HUES48 (cell line): ENCODE results near the gene GRK6.

Experiments used
- H3K27ac ChIP-seq: one replicate; pipeline ENCODE4 v1.7.0; 2013; ENCODE audit warnings: low read depth, low read length, inconsistent platforms
- H3K27me3 ChIP-seq: 2 replicates; pipeline ENCODE4 v1.6.1; 2013; ENCODE audit warnings: mild to moderate bottlenecking, low read length; ENCODE audit not compliant: control insufficient read depth, insufficient read depth
- H3K36me3 ChIP-seq: 2 replicates; pipeline ENCODE4 v1.6.1; 2013; ENCODE audit warnings: low read length; ENCODE audit not compliant: control insufficient read depth, insufficient read depth
- H3K4me1 ChIP-seq: 2 replicates; pipeline ENCODE4 v1.6.1; 2013; ENCODE audit warnings: mild to moderate bottlenecking, low read length; ENCODE audit not compliant: control insufficient read depth, insufficient read depth
- H3K4me3 ChIP-seq: 2 replicates; pipeline ENCODE4 v1.5.1; 2013; ENCODE audit warnings: mild to moderate bottlenecking, low read depth, low read length
- H3K9ac ChIP-seq: 2 replicates; pipeline ENCODE4 v1.6.1; 2013; ENCODE audit warnings: mild to moderate bottlenecking, low read depth, low read length, moderate library complexity
- H3K9me3 ChIP-seq: 2 replicates; pipeline ENCODE4 v1.6.1; 2013; ENCODE audit warnings: low read length; ENCODE audit not compliant: control insufficient read depth, insufficient read depth

The GRK6 gene

DNA sequence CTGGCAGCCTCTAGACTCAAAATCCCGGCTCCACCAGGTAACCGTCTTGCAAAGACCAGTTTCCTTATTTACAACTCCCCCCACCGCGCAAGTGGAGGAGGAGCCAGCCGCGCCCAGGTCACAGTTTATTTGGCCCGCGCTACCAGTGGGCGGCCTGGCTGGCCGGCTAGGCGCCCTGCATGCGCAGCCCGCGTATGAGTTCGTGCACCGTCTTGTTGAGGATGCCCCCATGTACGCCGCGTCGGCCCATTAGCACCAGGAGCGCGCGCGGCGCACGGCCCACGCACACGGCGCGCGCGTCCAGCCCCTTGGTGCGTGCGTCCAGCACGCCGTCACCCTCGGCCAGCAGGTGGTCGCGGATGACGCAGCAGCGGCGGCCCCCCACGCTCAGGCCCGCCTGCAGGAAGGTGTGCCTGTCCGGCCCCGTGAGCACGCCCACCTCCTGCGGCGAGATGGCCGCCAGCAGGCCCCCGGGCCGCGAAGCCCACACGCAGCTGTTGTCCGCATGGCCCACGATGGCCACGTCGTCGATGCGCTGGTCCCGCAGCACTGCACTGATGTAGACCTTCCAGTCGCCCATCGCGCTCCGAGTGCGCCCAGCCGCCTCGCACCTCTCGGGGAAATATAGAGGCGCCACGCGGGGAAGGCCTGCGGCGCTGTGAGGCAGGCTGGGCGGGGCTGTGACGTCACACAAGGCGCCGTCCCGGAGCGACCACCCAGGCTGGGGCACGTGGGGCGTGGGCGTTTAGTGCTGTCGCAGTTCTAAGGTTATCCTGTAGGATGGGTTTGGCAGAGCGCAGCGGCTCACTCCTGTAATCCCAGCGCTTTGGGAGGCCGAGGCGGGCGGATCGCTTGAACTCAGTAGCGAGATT is 26.2 kb upstream of the GRK6 start, which contains the start of gene PFN3:
Gene PFN3 (minus strand): TSS at position 665 of the 872 bp plus-strand sequence. CDS start 85 bp downstream, at position 580.
- peaks cover 51% of the 10 kb centered on the region for H3K27me3 ChIP-seq
- no peak within 1 kb of the TSS for H3K4me3 ChIP-seq
- no peaks in the 10 kb centered on the region for H3K36me3 ChIP-seq

DNA sequence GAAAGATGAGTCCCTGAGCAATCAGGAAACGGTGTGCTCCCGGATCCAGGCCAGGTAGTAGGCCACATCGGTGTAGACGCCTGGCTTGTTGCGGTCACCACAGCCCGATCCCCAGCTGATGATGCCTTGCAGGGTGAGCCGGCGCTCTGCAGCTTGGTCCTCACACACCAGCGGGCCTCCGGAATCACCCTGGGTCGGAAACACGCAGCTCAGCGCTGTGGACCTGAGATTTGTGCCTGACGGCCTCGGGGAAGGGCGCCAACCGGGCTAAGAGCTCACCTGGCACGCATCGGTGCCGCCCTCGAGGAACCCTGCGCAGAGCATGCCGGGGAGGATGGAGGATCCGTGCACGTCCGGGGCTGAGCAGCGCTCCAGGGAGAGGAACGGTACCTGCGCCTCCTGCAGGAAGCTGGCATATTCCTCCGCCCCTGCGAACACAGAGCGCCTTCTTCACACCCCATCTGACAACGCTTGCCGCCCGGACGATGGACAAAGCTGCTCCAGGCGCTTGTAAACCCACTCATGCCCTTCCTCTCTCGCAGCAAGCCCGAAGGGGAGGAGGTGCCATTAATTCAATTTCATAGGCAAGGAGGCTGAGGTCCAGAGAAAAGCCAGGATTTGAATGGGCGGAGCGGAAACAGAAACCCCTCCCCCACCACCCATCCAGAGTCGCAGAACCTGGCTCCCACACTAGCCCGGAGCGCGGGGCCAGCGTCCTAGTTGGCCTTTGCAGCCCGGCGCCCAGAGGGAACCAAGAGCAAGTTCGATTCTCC is 24.0 kb upstream of the GRK6 start:
- Histone ChIP-seq H3K9me3 (no peaks in the 10 kb centered on the region), H3K27ac (no peak overlapping the region), H3K4me3 (peak overlapping the region; percentile 63), H3K4me1 (peaks cover 6% of the 10 kb centered on the region; the same call in 1 of the 2 replicates), H3K36me3 (no peaks in the 10 kb centered on the region), H3K27me3 (peaks cover 68% of the 10 kb centered on the region), H3K9ac (no peak overlapping the region)

More for the DNA sequence above, 26.2 kb upstream of the GRK6 start, which contains the start of gene PFN3:
- peaks cover 10% of the 10 kb centered on the region; the same call in 1 of the 2 replicates for H3K4me1 ChIP-seq
- H3K9me3 ChIP-seq, result no peaks in the 10 kb centered on the region
- no peak within 1 kb of the TSS for H3K27ac ChIP-seq
- no peak within 1 kb of the TSS for H3K9ac ChIP-seq

DNA sequence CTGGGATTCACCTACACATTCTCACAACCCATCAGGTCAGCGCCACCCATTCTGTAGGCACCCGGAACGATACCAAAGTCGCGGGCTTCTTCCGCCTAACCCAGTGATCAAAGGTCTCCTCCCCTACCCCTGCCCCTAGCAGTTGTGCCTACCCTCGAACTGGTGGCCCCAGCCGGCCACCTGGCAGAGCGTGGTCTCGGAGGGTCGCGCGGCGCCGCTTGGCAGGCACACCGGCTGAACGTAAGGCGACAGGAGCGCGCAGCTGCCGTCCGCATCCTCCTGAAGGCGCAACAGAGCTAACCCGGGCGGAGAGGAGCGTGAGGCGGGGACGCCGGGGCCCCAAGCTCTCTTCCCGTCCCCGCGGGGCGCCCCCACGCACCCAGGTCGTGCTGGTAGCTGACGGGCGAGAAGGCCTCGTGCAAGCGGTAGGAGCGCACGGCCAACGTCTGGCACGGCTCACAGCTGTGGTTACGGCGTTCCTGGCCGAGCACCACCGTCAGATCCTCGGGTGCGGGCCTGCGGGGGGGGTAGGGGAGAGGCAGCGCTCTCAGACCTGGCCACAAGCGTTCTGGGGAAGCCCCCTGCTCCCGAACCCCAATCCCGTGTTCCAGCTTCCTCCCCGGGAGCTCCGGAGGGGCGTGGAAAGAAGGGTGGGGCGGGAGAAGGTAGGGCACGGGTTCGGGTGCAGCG is 23.2 kb upstream of the GRK6 start:
- H3K27me3 ChIP-seq, result peaks cover 68% of the 10 kb centered on the region
- peak overlapping the region; percentile 63 for H3K4me3 ChIP-seq
- peaks cover 6% of the 10 kb centered on the region; the same call in 1 of the 2 replicates for H3K4me1 ChIP-seq
- H3K27ac ChIP-seq, result no peak overlapping the region
- no peak overlapping the region for H3K9ac ChIP-seq
- no peaks in the 10 kb centered on the region for H3K36me3 ChIP-seq
- no peaks in the 10 kb centered on the region for H3K9me3 ChIP-seq

DNA sequence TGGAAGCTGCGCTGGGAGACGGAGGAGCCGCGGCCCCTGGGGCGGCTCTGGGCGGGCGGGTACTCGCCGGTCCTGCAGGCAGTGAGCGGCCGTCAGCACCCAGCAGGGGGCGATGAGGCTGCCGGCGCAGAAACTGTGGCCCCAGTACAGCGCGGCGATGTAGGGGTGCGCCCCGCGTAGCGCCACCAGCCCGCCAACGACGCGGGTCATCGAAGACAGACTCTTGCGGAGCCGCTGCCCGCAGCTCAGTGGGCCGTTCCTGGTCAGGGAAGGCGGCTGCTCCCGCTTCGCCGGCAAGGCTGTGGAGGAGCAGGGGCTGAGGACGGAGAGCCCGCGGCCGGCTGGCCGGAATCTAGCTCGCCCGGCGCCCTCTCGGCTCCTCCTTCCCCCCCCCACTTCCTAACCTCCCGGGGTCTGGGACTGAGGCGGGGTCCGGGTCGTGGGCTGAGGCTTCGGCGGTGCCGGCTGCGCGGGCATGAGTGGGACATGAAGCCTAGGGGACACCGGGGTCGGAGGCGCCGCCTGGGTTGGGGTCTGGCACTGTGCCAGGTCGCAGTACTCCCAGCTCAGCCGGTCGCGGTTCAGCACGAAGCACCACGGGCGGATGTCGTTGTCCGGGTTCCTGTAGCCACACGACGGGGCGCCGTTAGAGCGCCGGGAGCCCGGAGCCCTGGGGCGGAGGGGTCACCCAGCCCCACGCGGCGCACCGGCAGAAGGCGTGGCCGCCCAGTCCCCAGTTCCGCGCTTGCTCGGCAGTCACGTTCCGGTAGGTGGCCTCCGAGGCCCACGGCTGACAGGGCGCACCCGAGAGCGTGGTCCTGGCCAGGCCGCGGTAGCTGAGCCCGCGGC is 22.5 kb upstream of the GRK6 start:
- peaks cover 6% of the 10 kb centered on the region; the same call in 1 of the 2 replicates for H3K4me1 ChIP-seq
- peak overlapping the region; percentile 63 for H3K4me3 ChIP-seq
- H3K27ac ChIP-seq, result no peak overlapping the region
- peaks cover 73% of the 10 kb centered on the region for H3K27me3 ChIP-seq
- no peaks in the 10 kb centered on the region for H3K9me3 ChIP-seq
- H3K9ac ChIP-seq, result no peak overlapping the region
- H3K36me3 ChIP-seq, result no peaks in the 10 kb centered on the region

DNA sequence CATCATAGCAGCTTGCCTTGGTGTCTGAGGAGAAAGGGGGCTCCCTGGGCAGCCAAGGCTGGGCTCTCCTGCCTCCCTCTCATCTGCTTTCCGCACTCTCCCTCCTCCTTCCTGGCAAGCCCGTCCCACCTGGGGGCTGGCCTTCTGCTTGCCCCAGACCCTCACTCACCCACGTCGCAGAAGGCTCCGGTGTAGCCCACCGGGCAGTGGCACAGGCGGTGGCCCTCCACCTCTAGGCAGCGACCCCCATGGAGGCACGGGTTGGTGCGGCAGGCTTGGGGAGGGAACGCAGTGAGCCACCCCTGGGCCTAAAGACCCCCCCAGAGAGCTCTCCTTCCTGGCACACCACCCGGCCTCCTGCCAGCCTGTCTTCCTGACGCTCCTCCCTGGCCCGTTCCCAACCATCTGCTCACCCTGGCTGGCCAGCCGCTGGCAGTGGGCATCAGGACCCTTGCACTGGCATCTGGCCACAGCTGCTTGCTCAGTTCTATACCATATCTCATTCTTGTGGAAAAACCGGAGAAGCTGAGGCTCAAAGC is 21.8 kb upstream of the GRK6 start:
- Histone ChIP-seq H3K4me1 (peaks cover 6% of the 10 kb centered on the region; the same call in 1 of the 2 replicates), H3K9me3 (no peaks in the 10 kb centered on the region), H3K4me3 (peak overlapping the region; percentile 63), H3K27ac (no peak overlapping the region), H3K36me3 (no peaks in the 10 kb centered on the region), H3K27me3 (peaks cover 75% of the 10 kb centered on the region), H3K9ac (no peak overlapping the region)

DNA sequence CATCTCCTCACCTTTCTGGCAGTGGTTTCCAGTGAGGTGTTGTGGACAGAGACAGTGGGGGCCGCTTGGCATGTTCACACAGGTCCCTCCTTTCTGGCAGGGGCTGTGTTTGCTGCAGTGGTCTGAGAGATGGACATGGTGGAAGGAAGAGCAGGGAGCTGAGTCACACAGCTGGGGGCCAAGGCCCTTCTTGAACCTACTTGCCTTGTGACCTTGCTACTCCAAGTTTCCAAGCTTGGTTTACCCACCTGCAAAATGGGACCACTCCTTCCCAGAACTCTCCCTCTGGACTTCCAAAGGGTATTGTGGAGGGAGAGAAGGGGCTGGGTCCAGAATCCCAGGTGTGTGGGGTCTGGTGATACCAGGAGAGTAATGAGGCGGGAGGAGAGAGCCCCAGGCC is 21.2 kb upstream of the GRK6 start:
- Histone ChIP-seq H3K9ac (no peak overlapping the region), H3K4me1 (peaks cover 6% of the 10 kb centered on the region; the same call in 1 of the 2 replicates), H3K36me3 (no peaks in the 10 kb centered on the region), H3K27me3 (peaks cover 73% of the 10 kb centered on the region), H3K9me3 (no peaks in the 10 kb centered on the region), H3K4me3 (no peak overlapping the region), H3K27ac (no peak overlapping the region)

DNA sequence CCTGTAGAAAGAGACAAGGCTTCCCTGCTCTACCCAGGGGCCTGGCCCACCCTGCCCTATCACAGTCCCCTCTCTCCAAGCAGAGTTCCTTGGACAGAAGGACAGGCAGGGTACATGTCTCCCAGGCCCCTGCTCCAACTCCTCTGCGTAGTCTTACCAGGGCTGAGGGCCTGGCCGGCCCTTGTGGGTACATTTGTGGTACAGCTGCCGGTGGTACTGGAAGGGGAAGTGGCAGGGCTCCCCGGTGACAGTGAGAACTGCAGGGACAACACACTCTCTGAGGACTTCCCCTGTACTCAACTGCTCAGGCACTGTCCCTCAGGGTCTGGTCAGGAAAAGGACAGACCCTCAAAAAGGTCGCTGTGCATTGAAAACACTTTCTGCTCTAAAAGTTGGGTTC is 20.7 kb upstream of the GRK6 start:
- H3K9ac ChIP-seq, result no peak overlapping the region
- peaks cover 68% of the 10 kb centered on the region for H3K27me3 ChIP-seq
- H3K36me3 ChIP-seq, result no peaks in the 10 kb centered on the region
- H3K9me3 ChIP-seq, result no peaks in the 10 kb centered on the region
- H3K4me3 ChIP-seq, result no peak overlapping the region
- H3K27ac ChIP-seq, result no peak overlapping the region
- H3K4me1 ChIP-seq, result peaks cover 6% of the 10 kb centered on the region; the same call in 1 of the 2 replicates

DNA sequence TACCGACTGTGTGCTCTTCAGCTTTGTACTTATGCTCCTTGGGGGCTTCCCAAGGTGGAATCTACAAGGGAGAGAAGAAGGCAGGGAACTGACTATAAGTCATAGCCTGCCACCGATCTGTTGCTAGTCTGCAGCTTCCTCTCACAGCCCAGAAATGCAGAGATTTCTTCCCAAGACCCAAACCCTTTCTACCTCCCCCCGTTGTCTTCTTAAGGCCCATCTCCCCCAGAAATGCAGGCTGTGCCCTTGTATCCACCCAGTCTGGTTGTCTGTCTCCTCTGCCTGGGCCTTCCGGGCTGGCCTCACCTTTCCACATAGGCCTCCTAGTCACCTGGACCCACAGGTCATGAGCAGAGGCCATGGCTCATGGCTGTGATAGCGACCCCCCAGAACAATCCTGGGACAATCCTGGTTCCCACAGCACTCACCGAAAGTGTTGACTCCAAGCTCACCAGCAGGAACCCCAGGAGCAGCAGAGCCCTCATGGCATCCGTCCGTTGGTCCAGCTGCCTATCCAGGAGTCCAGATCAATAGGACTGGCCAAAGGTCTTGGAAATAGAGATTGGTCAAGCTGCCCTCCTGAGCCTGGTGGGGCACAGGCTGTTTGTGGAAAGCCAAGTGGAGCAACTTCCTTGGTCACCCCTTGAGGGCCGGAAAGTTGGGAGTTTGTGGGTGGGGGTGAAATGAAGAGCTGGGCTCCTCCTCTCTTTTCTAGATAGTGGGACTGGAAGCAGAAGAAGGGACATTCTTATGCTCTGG is 17.3 kb upstream of the GRK6 start, which contains the start of gene F12:
Gene F12 (minus strand): TSS at position 522 of the 759 bp plus-strand sequence. CDS start 37 bp downstream, at position 485.
- Histone ChIP-seq H3K36me3 (no peaks in the 10 kb centered on the region), H3K27ac (no peak within 1 kb of the TSS), H3K9me3 (no peaks in the 10 kb centered on the region), H3K9ac (no peak within 1 kb of the TSS), H3K4me1 (no peaks in the 10 kb centered on the region), H3K27me3 (peaks cover 45% of the 10 kb centered on the region), H3K4me3 (no peak within 1 kb of the TSS)

DNA sequence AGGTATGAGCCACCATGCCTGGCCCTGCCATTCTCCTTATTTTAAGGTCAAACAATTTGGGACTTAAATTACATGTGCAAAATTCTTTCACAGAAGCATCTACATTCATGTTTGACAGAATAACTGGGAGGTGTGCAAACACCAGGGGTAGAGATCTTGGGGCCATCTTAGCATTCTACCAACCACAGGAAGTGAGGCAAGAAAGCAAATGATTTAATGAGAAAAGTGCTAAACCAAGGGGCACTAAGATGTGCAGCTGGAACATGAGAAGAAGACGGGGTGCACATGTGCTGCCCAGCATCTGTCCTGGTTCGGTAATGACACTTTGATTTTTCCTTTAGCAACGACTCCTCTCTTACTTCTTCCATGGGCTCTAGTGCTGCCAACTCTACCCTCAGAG is 15.9 kb upstream of the GRK6 start:
- peaks cover 31% of the 10 kb centered on the region for H3K27me3 ChIP-seq
- H3K9me3 ChIP-seq, result no peaks in the 10 kb centered on the region
- H3K36me3 ChIP-seq, result no peaks in the 10 kb centered on the region
- H3K9ac ChIP-seq, result no peak overlapping the region
- H3K27ac ChIP-seq, result no peak overlapping the region
- H3K4me1 ChIP-seq, result no peaks in the 10 kb centered on the region
- no peak overlapping the region for H3K4me3 ChIP-seq
